OCI-LY7 (cell line): ENCODE data around the gene LATS1.

Experiments used
- CTCF ChIP-seq: fragments of 200-600 bp; sonication (generic); conservative IDR thresholded peaks from 2 replicates; pipeline ENCODE4 v1.5.1; 2014; ENCODE audit warnings: mild to moderate bottlenecking, antibody characterized with exemption, low read length, moderate library complexity, mixed read lengths
- EZH2phosphoT487 ChIP-seq: fragments of 200-600 bp; sonication (generic); IDR thresholded peaks from 2 replicates; pipeline ENCODE4 v1.6.1; 2018; ENCODE audit warnings: low read depth, borderline replicate concordance, mild to moderate bottlenecking, mixed run types, antibody characterized with exemption, low read length, moderate library complexity, mixed read lengths

GRCh38 chr6:149749594-149750135, 31.8 kb upstream of the LATS1 start, which contains the start of gene PCMT1:
- no peak for TF ChIP-seq CTCF
- TF ChIP-seq EZH2phosphoT487 = no peak
